Measurements from ENCODE around the gene RARRES1.
"Not testable (repeated sequence)": the region's sequence is repeated elsewhere in the genome, so short reads cannot be mapped to it uniquely, and the experiment has no call there.

Gene RARRES1

GRCh38 chr3:158731486-158731885, 771 bp downstream of the RARRES1 start:
- no peak for DNase-seq

- DNase-seq: no peak
Measured at GRCh38 chr3:158728851-158729250, 3.4 kb downstream of the RARRES1 start.

GRCh38 chr3:158728061-158728377, 4.2 kb downstream of the RARRES1 start:
- no peak for DNase-seq

GRCh38 chr3:158727206-158728060, 4.8 kb downstream of the RARRES1 start:
- peak; percentile 92 for DNase-seq

- DNase-seq: peak; percentile 53
Measured at GRCh38 chr3:158725348-158726011, 6.8 kb downstream of the RARRES1 start.

- no peak for DNase-seq
Measured at GRCh38 chr3:158723991-158724390, 8.3 kb downstream of the RARRES1 start.

- no peak for DNase-seq
Measured at GRCh38 chr3:158722108-158722507, 10.1 kb downstream of the RARRES1 start.

- no peak for DNase-seq
Measured at GRCh38 chr3:158718490-158719170, 13.6 kb downstream of the RARRES1 start.

GRCh38 chr3:158717576-158717975, 14.7 kb downstream of the RARRES1 start:
- DNase-seq: no peak

- DNase-seq: peak; percentile 96
Measured at GRCh38 chr3:158713094-158713499, 19.2 kb downstream of the RARRES1 start.

GRCh38 chr3:158712443-158712842, 19.8 kb downstream of the RARRES1 start:
- DNase-seq: no peak

GRCh38 chr3:158711886-158712285, 20.4 kb downstream of the RARRES1 start:
- DNase-seq: no peak

GRCh38 chr3:158710601-158711000, 21.7 kb downstream of the RARRES1 start:
- no peak for DNase-seq

GRCh38 chr3:158709666-158710083, 22.6 kb downstream of the RARRES1 start:
- DNase-seq: peak; percentile 95

GRCh38 chr3:158703566-158703965, 28.7 kb downstream of the RARRES1 start:
- no peak for DNase-seq

GRCh38 chr3:158702815-158703481, 29.3 kb downstream of the RARRES1 start:
- DNase-seq: no peak

GRCh38 chr3:158701420-158702065, 30.7 kb downstream of the RARRES1 start:
- DNase-seq: no peak

- peak; percentile 77 for DNase-seq
Measured at GRCh38 chr3:158700559-158700958, 31.7 kb downstream of the RARRES1 start.

GRCh38 chr3:158696618-158697017, 35.6 kb downstream of the RARRES1 start:
- DNase-seq: no peak

GRCh38 chr3:158693866-158694456, 38.3 kb downstream of the RARRES1 start:
- DNase-seq: not testable (repeated sequence)

GRCh38 chr3:158685159-158685558, 47.1 kb downstream of the RARRES1 start:
- DNase-seq: no peak
